ENCODE measurements around the gene ZDHHC4.

ZDHHC4 gene

DNA sequence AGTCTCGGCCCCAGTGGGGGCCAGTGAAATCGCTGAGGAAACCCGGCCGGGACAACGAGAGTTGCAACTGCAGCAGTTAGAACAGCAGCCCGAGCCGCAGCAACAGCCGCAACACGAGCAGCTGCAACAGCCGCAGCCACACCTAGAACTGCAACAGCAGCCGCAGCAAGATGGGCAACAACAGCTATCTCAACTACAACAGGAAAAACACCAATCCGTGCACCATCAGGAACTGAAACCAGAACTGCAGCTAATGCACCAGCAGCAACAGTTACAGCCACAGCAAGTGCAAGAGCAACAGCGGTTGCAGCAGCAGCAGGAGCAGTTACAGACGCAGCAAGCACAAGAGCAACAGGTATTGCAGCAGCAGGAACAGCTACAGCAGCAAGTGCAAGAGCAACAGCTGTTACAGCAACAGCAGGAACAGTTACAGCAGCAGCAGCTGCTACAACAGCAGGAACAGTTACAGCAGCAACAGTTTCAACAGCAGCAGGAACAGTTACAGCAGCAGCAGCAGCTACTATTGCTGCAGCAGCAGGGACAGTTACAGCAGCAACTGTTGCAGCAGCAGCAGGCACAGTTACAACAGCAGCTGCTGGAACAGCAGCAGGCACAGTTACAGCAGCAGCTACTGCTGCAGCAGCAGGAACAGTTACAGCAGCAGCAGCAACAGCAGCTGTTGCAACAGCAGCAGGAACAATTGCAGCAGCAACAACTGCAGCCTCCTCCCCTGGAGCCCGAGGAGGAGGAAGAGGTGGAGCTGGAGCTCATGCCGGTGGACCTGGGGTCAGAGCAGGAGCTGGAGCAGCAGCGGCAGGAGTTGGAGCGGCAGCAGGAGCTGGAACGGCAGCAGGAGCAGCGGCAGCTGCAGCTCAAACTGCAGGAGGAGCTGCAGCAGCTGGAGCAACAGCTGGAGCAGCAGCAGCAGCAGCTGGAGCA is 44.2 kb downstream of the ZDHHC4 start:
- no peak overlapping the region for H3K27ac ChIP-seq
- no peak for TF ChIP-seq ZFX (IDR thresholded peaks at IDR 0.05; ENCODE audit: borderline replicate concordance)
- TF ChIP-seq, protein P1, sequence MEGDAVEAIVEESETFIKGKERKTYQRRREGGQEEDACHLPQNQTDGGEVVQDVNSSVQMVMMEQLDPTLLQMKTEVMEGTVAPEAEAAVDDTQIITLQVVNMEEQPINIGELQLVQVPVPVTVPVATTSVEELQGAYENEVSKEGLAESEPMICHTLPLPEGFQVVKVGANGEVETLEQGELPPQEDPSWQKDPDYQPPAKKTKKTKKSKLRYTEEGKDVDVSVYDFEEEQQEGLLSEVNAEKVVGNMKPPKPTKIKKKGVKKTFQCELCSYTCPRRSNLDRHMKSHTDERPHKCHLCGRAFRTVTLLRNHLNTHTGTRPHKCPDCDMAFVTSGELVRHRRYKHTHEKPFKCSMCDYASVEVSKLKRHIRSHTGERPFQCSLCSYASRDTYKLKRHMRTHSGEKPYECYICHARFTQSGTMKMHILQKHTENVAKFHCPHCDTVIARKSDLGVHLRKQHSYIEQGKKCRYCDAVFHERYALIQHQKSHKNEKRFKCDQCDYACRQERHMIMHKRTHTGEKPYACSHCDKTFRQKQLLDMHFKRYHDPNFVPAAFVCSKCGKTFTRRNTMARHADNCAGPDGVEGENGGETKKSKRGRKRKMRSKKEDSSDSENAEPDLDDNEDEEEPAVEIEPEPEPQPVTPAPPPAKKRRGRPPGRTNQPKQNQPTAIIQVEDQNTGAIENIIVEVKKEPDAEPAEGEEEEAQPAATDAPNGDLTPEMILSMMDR (IDR thresholded peaks at IDR 0.05) = no peak

DNA sequence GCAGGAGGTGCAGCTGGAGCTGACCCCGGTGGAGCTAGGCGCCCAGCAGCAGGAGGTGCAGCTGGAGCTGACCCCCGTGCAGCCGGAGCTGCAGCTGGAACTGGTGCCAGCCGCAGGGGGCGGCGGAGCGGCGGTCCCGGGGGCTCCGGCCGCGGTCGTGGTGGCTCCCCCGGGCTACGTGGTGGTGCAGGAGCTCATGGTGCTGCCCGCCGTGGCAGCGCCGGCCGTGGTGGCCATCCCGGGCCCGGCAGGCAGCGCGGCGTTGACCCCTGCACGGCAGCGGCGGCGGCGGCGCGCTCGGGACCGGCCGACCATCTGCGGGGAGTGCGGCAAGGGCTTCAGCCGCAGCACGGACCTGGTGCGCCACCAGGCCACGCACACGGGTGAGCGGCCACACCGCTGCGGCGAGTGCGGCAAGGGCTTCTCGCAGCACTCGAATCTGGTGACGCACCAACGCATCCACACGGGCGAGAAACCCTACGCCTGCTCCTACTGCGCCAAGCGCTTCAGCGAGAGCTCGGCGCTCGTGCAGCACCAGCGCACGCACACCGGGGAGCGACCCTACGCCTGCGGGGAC is 45.0 kb downstream of the ZDHHC4 start:
- H3K27ac ChIP-seq = no peak overlapping the region
- TF ChIP-seq, protein P1 (IDR thresholded peaks at IDR 0.05) = no peak
- no peak for TF ChIP-seq ZFX (IDR thresholded peaks at IDR 0.05; ENCODE audit: borderline replicate concordance)

DNA sequence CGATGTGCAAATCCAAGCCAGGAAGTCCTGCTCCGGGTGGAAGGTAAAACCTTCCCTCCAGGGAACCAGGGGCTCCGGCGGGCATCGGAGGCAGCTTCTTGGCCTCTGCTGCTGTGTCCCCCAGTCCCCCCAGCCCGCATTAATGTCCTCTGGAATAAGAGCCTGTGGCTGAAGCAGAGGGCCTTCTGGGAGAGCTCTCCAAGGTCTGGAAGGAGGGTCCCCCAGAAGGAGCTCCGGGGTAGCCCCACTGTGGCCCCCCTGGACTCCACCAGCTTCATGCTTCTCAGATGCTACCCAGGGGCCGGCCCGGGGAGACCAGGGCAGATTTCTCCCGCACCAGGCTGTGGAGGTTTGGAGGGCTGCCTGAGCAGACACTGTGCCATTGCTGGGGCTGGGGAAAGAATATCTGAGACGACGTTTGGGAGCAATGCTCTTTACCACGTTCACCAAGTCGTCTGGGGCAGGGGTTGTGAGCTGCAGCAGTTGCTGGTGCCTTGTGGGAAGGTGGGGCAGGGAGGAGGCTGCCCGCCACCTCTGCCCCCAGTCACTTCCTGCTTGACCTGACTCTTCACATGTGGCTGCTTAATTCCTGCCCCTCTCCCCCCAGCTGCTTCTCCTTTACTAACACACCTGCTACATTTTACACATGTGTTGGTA is 46.5 kb downstream of the ZDHHC4 start:
- TF ChIP-seq, protein P1 (IDR thresholded peaks at IDR 0.05) = no peak
- TF ChIP-seq ZFX (IDR thresholded peaks at IDR 0.05; ENCODE audit: borderline replicate concordance) = no peak
- H3K27ac ChIP-seq = no peak overlapping the region

DNA sequence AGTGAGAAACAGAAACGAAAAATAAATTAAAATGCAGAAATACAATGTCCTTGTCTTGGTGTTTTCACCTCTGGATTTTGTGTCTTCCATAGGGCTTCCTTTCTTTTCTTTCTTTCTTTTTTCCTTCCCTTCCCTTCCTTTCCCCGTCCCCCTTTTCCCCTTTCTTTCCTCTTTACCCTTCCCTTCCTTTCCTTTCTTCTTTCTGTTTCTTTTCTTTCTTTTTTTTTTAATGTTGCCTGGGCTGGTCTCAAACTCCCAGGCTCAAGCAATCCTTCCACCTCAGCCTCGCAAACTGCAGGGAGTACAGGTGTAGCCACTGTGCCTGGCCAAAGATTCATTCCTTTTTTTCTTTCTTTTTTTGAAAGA is 47.0 kb downstream of the ZDHHC4 start:
- no peak overlapping the region for H3K27ac ChIP-seq
- TF ChIP-seq, protein P1 (IDR thresholded peaks at IDR 0.05) = no peak
- no peak for TF ChIP-seq ZFX (IDR thresholded peaks at IDR 0.05; ENCODE audit: borderline replicate concordance)

DNA sequence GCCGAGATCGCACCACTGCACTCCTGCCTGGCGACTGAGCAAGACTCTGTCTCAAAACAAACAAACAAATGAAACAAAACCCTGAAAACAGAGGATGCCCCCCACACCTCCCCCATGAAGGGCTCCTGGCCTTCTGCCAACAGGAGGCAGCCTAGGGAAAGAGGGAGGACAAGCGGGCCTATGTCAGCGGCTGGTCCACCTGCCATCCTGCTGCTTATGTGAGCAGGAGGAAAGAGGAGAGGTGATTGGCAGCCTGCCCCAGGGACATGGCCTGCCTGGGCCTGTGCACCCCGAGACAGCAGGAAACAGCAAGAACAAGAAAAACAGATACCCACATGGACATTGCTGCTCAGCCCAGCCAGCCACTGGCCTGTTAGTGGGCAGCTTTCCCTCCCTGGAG is 50.8 kb downstream of the ZDHHC4 start:
- TF ChIP-seq, protein P1 (IDR thresholded peaks at IDR 0.05) = no peak
- no peak for TF ChIP-seq ZFX (IDR thresholded peaks at IDR 0.05; ENCODE audit: borderline replicate concordance)
- H3K27ac ChIP-seq = no peak overlapping the region

DNA sequence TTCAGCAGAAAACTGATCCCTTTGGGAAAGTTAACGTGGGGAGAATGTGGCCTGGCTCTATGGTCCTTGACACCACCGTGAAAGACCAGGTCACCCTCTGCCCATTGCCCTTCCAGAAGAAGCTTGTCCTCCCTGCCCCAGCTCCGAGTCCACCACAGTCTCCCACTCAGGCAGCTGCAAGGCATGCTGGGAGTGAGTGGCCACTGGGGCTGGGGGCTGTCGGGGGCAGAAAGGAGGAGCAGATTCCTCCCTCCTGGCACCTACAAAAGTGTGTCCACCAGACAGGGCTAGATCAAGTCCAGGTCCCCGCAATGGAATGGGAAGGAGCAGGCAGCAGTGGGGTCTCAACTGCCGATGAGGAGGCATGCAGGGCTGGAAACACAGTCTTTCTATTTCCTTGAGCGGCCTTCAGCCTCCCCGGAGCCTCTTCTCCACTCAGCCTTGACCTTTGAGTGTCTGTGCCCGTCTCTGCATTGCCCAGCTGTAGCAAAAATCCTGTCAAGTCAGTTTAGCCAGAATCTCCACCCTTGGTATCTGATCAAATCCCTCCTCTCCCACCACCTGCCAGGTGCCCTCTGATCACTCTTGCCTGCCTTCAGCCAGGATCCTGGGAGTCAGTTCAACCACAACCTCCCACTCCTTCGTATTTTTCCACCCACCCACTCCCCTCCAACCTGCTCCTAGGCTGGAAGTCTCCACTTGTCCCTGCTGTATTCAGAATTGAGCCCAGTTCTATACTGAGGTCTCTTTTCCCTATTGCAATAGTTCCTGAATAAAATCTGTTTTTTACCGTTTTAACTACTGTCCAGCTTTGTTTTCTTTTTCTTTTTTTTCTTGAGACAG is 53.0 kb downstream of the ZDHHC4 start:
- TF ChIP-seq, protein P1 (IDR thresholded peaks at IDR 0.05) = no peak
- TF ChIP-seq ZFX (IDR thresholded peaks at IDR 0.05; ENCODE audit: borderline replicate concordance) = no peak

More for the DNA sequence above, 53.0 kb downstream of the ZDHHC4 start:
- peak overlapping the region; percentile 12; the same call in 1 of the 2 replicates for H3K27ac ChIP-seq

Data from 22Rv1 (cell line).